Sigmoid colon (tissue), 4 donors: Measurements from ENCODE around the gene YTHDC1.

ENCODE experiments used
- CTCF ChIP-seq, 4 experiments: fragments of 450-650 bp in 3 of 4; fragments of 200-600 bp in 1 of 4; IDR thresholded peaks; one replicate each; pipeline ENCODE4 v1.5.1; 2016 to 2019; ENCODE audit warnings: antibody characterized with exemption in 4 of 4, mild to moderate bottlenecking in 3 of 4, moderate library complexity in 2 of 4
- EP300 ChIP-seq, 4 donors: sonication (generic); formaldehyde crosslinking; IDR thresholded peaks; one replicate each; pipeline ENCODE4 v1.6.1; 2017; ENCODE audit warnings: antibody characterized with exemption in 4 of 4
- POLR2A ChIP-seq, 2 donors: fragments of 450-650 bp; IDR thresholded peaks; one replicate each; pipeline ENCODE4 v1.6.1; 2016; ENCODE audit warnings: antibody characterized with exemption in 2 of 2, mild to moderate bottlenecking in 2 of 2, moderate library complexity in 2 of 2
- POLR2AphosphoS5 ChIP-seq, 4 donors: sonication (generic); formaldehyde crosslinking; IDR thresholded peaks; one replicate each; pipeline ENCODE4 v1.6.1; 2017; ENCODE audit warnings: antibody characterized with exemption in 4 of 4

GRCh38 chr4:68336530-68336929, 13.4 kb downstream of the YTHDC1 start:
- TF ChIP-seq CTCF (IDR thresholded peaks at IDR 0.05) (no peak), POLR2A (IDR thresholded peaks at IDR 0.05) (no peak), EP300 (IDR thresholded peaks at IDR 0.05) (no peak), POLR2AphosphoS5 (IDR thresholded peaks at IDR 0.05) (no peak)
